IMR-90 (cell line): ENCODE measurements around the gene COLEC12. TPM values are rescaled to one million over a fixed set of nuclear protein-coding genes. Genes with fewer than 3 reads are reported as not detected.

Source experiments
- ATAC-seq: fragments of 200-7000 bp; cut with Tn5 transposase; 2 replicates; pipeline ENCODE4 v1.9.1; 2020; ENCODE audit warnings: low read depth, mild to moderate bottlenecking, moderate library complexity
- BruUV-seq: library from RNA; stranded (reverse); fragments of 400-500 nt; replicated peaks from 2 replicates; lab custom pipeline; 2021; lab: Mats Ljungman, UMichigan
- CTCF ChIA-PET: fragments of 300-600 bp; formaldehyde crosslinking; extraction: SDS; loops from one replicate; lab custom pipeline; 2021; ENCODE audit warnings: antibody characterized with exemption; lab: Yijun Ruan, JAX
- POLR2A ChIA-PET: fragments of 300-600 bp; sonication (Branson Sonifier 250); formaldehyde crosslinking; loops from one replicate; lab custom pipeline; 2022; ENCODE audit warnings: antibody characterized with exemption; ENCODE audit not compliant: unreplicated experiment; lab: Charles Lee
- DNase-seq: peaks from one replicate; pipeline ENCODE4 v3.0.0; 2013
- H2AFZ ChIP-seq: replicated peaks from 2 replicates; pipeline ENCODE3; 2013; ENCODE audit warnings: low read length, mild to moderate bottlenecking; ENCODE audit not compliant: poor library complexity
- H2AK5ac ChIP-seq: 2 replicates; pipeline ENCODE4 v1.6.1; 2013; ENCODE audit warnings: low read depth, low read length, inconsistent platforms
- H2AK9ac ChIP-seq: replicated peaks from 2 replicates; pipeline ENCODE3; 2013; ENCODE audit warnings: mild to moderate bottlenecking, low read depth, low read length, moderate library complexity; ENCODE audit not compliant: poor library complexity
- H2BK120ac ChIP-seq: 2 replicates; pipeline ENCODE4 v1.6.1; 2013; ENCODE audit warnings: low read depth, low read length, inconsistent platforms
- H2BK15ac ChIP-seq: 3 replicates; pipeline ENCODE4 v1.6.1; 2013; ENCODE audit warnings: low read depth, low read length, inconsistent platforms
- H2BK20ac ChIP-seq: 2 replicates; pipeline ENCODE4 v1.6.1; 2013; ENCODE audit warnings: low read depth, mild to moderate bottlenecking, inconsistent platforms, low read length, moderate library complexity
- H2BK5ac ChIP-seq: 2 replicates; pipeline ENCODE4 v1.6.1; 2013; ENCODE audit warnings: mild to moderate bottlenecking, low read depth, low read length, inconsistent platforms; ENCODE audit not compliant: poor library complexity, severe bottlenecking
- H3K14ac ChIP-seq: replicated peaks from 2 replicates; pipeline ENCODE4 v1.6.1; 2013; ENCODE audit warnings: low read depth, low read length, inconsistent platforms
- H3K18ac ChIP-seq: 2 replicates; pipeline ENCODE4 v1.6.1; 2013; ENCODE audit warnings: low read depth, low read length, control low read depth
- H3K23ac ChIP-seq: 2 replicates; pipeline ENCODE4 v1.6.1; 2013; ENCODE audit warnings: low read depth, low read length, inconsistent platforms
- H3K27ac ChIP-seq: 2 replicates; pipeline ENCODE4 v1.5.1; 2013; ENCODE audit warnings: mild to moderate bottlenecking, control low read depth, low read length; ENCODE audit not compliant: insufficient read depth
- H3K27me3 ChIP-seq: 2 replicates; pipeline ENCODE4 v1.6.1; 2013; ENCODE audit warnings: low read length; ENCODE audit not compliant: control insufficient read depth, insufficient read depth
- H3K36me3 ChIP-seq: 2 replicates; pipeline ENCODE4 v1.6.1; 2013; ENCODE audit warnings: low read length, mixed read lengths; ENCODE audit not compliant: control insufficient read depth, insufficient read depth
- H3K4ac ChIP-seq: 2 replicates; pipeline ENCODE4 v1.6.1; 2013; ENCODE audit warnings: low read depth, low read length, inconsistent platforms
- H3K4me1 ChIP-seq: 2 replicates; pipeline ENCODE4 v1.6.1; 2013; ENCODE audit warnings: low read length, mixed read lengths; ENCODE audit not compliant: control insufficient read depth, insufficient read depth
- H3K4me2 ChIP-seq: 2 replicates; pipeline ENCODE4 v1.6.1; 2013; ENCODE audit warnings: low read depth, mild to moderate bottlenecking, control low read depth, low read length, moderate library complexity
- H3K4me3 ChIP-seq: 2 replicates; pipeline ENCODE4 v1.5.1; 2013; ENCODE audit warnings: low read depth, mild to moderate bottlenecking, control low read depth, low read length, moderate library complexity; ENCODE audit not compliant: insufficient read depth
- H3K56ac ChIP-seq: 2 replicates; pipeline ENCODE4 v1.6.1; 2013; ENCODE audit warnings: low read length, inconsistent platforms; ENCODE audit not compliant: insufficient read depth; ENCODE audit errors: extremely low read depth
- H3K79me1 ChIP-seq, 2 experiments: 2 replicates each; pipeline ENCODE4 v1.6.1; 2013; ENCODE audit warnings: low read length in 2 of 2, inconsistent platforms in 1 of 2, low read depth in 1 of 2
- H3K9ac ChIP-seq: 2 replicates; pipeline ENCODE4 v1.6.1; 2013; ENCODE audit warnings: low read depth, low read length, control low read depth
- H3K9me1 ChIP-seq: 2 replicates; pipeline ENCODE4 v1.6.1; 2013; ENCODE audit warnings: low read length, inconsistent platforms; ENCODE audit not compliant: insufficient read depth
- H3K9me3 ChIP-seq: 2 replicates; pipeline ENCODE4 v1.6.1; 2013; ENCODE audit warnings: low read length; ENCODE audit not compliant: control insufficient read depth, insufficient read depth
- H4K20me1 ChIP-seq: 2 replicates; pipeline ENCODE4 v1.6.1; 2013; ENCODE audit warnings: low read length, inconsistent platforms; ENCODE audit not compliant: insufficient read depth
- H4K5ac ChIP-seq: 2 replicates; pipeline ENCODE4 v1.6.1; 2013; ENCODE audit warnings: mild to moderate bottlenecking, low read depth, low read length, control low read depth
- H4K8ac ChIP-seq, 2 experiments: 2 replicates each; pipeline ENCODE4 v1.6.1; 2013; ENCODE audit warnings: low read depth in 2 of 2, low read length in 2 of 2, control low read depth in 1 of 2, inconsistent platforms in 1 of 2
- H4K91ac ChIP-seq: 2 replicates; pipeline ENCODE4 v1.6.1; 2013; ENCODE audit warnings: low read depth, low read length, inconsistent platforms; ENCODE audit not compliant: insufficient read depth
- BHLHE40 ChIP-seq: fragments of 150-350 bp; IDR thresholded peaks from 2 replicates; pipeline ENCODE4 v1.6.1; 2016; ENCODE audit warnings: mild to moderate bottlenecking, low read depth, low read length
- CEBPB ChIP-seq: IDR thresholded peaks from 2 replicates; pipeline ENCODE4 v1.6.1; 2012; ENCODE audit warnings: low read depth, low read length, improper control_type of control experiment
- CHD1 ChIP-seq: IDR thresholded peaks from 2 replicates; pipeline ENCODE4 v1.6.1; 2012; ENCODE audit warnings: low read depth, low read length, improper control_type of control experiment
- FOS ChIP-seq: fragments of 150-350 bp; IDR thresholded peaks from 2 replicates; pipeline ENCODE4 v1.6.1; 2016; ENCODE audit warnings: low read depth, low read length
- MAFK ChIP-seq: IDR thresholded peaks from 2 replicates; pipeline ENCODE4 v1.6.1; 2012; ENCODE audit warnings: low read depth, low read length, improper control_type of control experiment
- MAZ ChIP-seq: IDR thresholded peaks from 2 replicates; pipeline ENCODE4 v1.6.1; 2012; ENCODE audit warnings: low read depth, mild to moderate bottlenecking, low read length, improper control_type of control experiment, moderate library complexity, borderline replicate concordance
- MXI1 ChIP-seq: IDR thresholded peaks from 2 replicates; pipeline ENCODE4 v1.6.1; 2012; ENCODE audit warnings: low read depth, mild to moderate bottlenecking, low read length, moderate library complexity, borderline replicate concordance
- NFE2L2 ChIP-seq: fragments of 150-350 bp; IDR thresholded peaks from 2 replicates; pipeline ENCODE4 v1.6.1; 2016; ENCODE audit warnings: low read depth, mild to moderate bottlenecking, low read length
- POLR2A ChIP-seq: IDR thresholded peaks from 2 replicates; pipeline ENCODE4 v1.6.1; 2012; ENCODE audit warnings: mild to moderate bottlenecking, low read depth, low read length
- RAD21 ChIP-seq: IDR thresholded peaks from 2 replicates; pipeline ENCODE4 v1.6.1; 2012; ENCODE audit warnings: low read length, improper control_type of control experiment
- RCOR1 ChIP-seq: IDR thresholded peaks from 2 replicates; pipeline ENCODE4 v1.6.1; 2012; ENCODE audit warnings: mild to moderate bottlenecking, low read length, improper control_type of control experiment; ENCODE audit not compliant: insufficient replicate concordance
- RFX5 ChIP-seq: IDR thresholded peaks from 2 replicates; pipeline ENCODE4 v1.8.0; 2012; ENCODE audit warnings: low read depth, mild to moderate bottlenecking, low read length, moderate library complexity
- SMC3 ChIP-seq: fragments of 150-350 bp; IDR thresholded peaks from 2 replicates; pipeline ENCODE4 v1.6.1; 2016; ENCODE audit warnings: low read depth, mild to moderate bottlenecking, antibody characterized with exemption, low read length, moderate library complexity
- WGBS, 2 experiments: methylation state at CpG; one replicate each; pipeline versions ENCODE4 v1.1.5 to v1.1.7; 2013; ENCODE audit warnings: missing lambda C conversion rate in 2 of 2; ENCODE audit not compliant: insufficient read length in 1 of 2; ENCODE audit errors: extremely low coverage in 2 of 2; 5-methylcytosine and 5-hydroxymethylcytosine counted together
- dilution Hi-C: fragments of 300-500 bp; cut with HindIII; formaldehyde crosslinking; loops from one replicate; pipeline ENCODE4 v1.14.3; 2018; ENCODE audit warnings: low sequenced_read_pairs; ENCODE audit not compliant: unreplicated experiment
- in situ Hi-C: fragments of 300-500 bp; cut with MboI; formaldehyde crosslinking; loops from 3 replicates; pipeline ENCODE4 v1.14.3; 2019; ENCODE audit warnings: low sequenced_read_pairs, inconsistent platforms, mixed read lengths
- intact Hi-C: fragments of 100-400 bp; cut with micrococcal nuclease; formaldehyde crosslinking; loops from 2 replicates; pipeline ENCODE4 v1.10.0; 2022
- polyA plus RNA-seq, 3 experiments: library from polyadenylated mRNA; depleted of rRNA; stranded (reverse); fragments of >200 nt; gene quantifications; 2 replicates each; pipeline ENCODE4 v1.2.3, GENCODE V29; 2012; ENCODE audit warnings: low replicate concordance in 1 of 3
- total RNA-seq: library from RNA; depleted of rRNA; stranded (reverse); fragments of >200 nt; gene quantifications from 2 replicates; pipeline ENCODE4 v1.2.3, GENCODE V29; 2012
- TF ChIP-seq, protein P1 (sequence below): conservative IDR thresholded peaks from 2 replicates; pipeline ENCODE4 v1.5.1; 2012; ENCODE audit warnings: mild to moderate bottlenecking, low read depth, low read length, improper control_type of control experiment
- TF ChIP-seq, protein P2 (sequence below): fragments of 150-350 bp; IDR thresholded peaks from 2 replicates; pipeline ENCODE4 v1.6.1; 2017; ENCODE audit warnings: mild to moderate bottlenecking, antibody characterized with exemption, low read length, low read depth
- TF ChIP-seq, protein P3 (sequence below): fragments of 150-350 bp; IDR thresholded peaks from 2 replicates; pipeline ENCODE4 v1.6.1; 2016; ENCODE audit warnings: low read depth, mild to moderate bottlenecking, low read length, moderate library complexity, borderline replicate concordance

Gene COLEC12
- total and polyA plus RNA-seq, 2 of the 4 experiments (the other 2 are of a cell fraction) = 1.0 to 2.3 TPM

DNA sequence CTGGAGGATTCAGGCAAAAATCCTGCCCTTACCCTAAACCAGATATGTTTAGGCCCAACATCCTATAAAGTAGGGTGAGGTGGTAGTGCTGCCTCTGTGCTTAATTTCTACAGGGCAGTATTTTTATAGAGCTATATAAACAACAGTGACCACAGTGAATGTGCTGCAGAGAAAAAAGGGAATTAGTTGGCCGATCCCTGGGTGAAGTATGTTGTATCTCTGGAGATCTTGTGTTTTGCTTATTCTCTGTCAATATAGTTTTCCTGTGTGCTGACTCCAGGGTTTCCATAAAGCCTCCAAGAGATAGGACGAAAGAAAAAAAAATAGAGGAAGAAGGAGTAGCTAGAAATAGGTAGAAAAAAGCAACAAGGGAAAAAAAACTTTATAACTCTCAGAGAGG, 143.7 kb downstream of the COLEC12 start:
- Histone ChIP-seq H3K36me3 (no peaks in the 10 kb centered on the region), H3K4ac (no peak overlapping the region), H3K18ac (no peak overlapping the region), H3K4me1 (no peaks in the 10 kb centered on the region; the same call in 1 of the 2 replicates), H3K9ac (no peak overlapping the region), H2BK15ac (no peak overlapping the region), H3K14ac (no peak overlapping the region), H4K20me1 (no peaks in the 10 kb centered on the region), H2BK5ac (no peak overlapping the region), H3K9me3 (no peaks in the 10 kb centered on the region), H3K79me1 (no peaks in the 10 kb centered on the region), H4K91ac (no peak overlapping the region), H3K4me2 (no peak overlapping the region), H3K4me3 (no peak overlapping the region), H3K56ac (no peak overlapping the region), H4K5ac (no peak overlapping the region), H3K27ac (no peak overlapping the region), H4K8ac (no peak overlapping the region), H2AK9ac (no peak overlapping the region), H3K27me3 (peaks cover 13% of the 10 kb centered on the region), H2BK120ac (no peak overlapping the region), H3K9me1 (0 out of 2 replicates have a peak, but pooled peaks cover 2% of the 10 kb centered on the region), H2BK20ac (no peak overlapping the region), H3K23ac (no peak overlapping the region), H2AK5ac (no peak overlapping the region), H2AFZ (no peak overlapping the region)
- DNase-seq (peak; percentile 12), ATAC-seq (peak; percentile 57)
- no TSS peak for BruUV-seq
- CTCF ChIA-PET = no interaction called here
- in situ Hi-C loops (no loop called here), dilution Hi-C loops (no loop called here), intact Hi-C loops (no loop called here)
- POLR2A ChIA-PET = no interaction called here
- TF ChIP-seq POLR2A (no peak), RFX5 (no peak), RCOR1 (no peak), MAFK (no peak), MAZ (no peak), FOS (no peak), RAD21 (no peak), CHD1 (no peak), SMC3 (no peak), NFE2L2 (no peak), BHLHE40 (no peak), CEBPB (no peak), MXI1 (no peak)
- TF ChIP-seq, protein P1, sequence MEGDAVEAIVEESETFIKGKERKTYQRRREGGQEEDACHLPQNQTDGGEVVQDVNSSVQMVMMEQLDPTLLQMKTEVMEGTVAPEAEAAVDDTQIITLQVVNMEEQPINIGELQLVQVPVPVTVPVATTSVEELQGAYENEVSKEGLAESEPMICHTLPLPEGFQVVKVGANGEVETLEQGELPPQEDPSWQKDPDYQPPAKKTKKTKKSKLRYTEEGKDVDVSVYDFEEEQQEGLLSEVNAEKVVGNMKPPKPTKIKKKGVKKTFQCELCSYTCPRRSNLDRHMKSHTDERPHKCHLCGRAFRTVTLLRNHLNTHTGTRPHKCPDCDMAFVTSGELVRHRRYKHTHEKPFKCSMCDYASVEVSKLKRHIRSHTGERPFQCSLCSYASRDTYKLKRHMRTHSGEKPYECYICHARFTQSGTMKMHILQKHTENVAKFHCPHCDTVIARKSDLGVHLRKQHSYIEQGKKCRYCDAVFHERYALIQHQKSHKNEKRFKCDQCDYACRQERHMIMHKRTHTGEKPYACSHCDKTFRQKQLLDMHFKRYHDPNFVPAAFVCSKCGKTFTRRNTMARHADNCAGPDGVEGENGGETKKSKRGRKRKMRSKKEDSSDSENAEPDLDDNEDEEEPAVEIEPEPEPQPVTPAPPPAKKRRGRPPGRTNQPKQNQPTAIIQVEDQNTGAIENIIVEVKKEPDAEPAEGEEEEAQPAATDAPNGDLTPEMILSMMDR = no peak
- TF ChIP-seq, protein P2, sequence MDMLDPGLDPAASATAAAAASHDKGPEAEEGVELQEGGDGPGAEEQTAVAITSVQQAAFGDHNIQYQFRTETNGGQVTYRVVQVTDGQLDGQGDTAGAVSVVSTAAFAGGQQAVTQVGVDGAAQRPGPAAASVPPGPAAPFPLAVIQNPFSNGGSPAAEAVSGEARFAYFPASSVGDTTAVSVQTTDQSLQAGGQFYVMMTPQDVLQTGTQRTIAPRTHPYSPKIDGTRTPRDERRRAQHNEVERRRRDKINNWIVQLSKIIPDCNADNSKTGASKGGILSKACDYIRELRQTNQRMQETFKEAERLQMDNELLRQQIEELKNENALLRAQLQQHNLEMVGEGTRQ = no peak
- TF ChIP-seq, protein P3, sequence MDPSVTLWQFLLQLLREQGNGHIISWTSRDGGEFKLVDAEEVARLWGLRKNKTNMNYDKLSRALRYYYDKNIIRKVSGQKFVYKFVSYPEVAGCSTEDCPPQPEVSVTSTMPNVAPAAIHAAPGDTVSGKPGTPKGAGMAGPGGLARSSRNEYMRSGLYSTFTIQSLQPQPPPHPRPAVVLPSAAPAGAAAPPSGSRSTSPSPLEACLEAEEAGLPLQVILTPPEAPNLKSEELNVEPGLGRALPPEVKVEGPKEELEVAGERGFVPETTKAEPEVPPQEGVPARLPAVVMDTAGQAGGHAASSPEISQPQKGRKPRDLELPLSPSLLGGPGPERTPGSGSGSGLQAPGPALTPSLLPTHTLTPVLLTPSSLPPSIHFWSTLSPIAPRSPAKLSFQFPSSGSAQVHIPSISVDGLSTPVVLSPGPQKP = no peak
- WGBS, 2 experiments = no CpG with 5 or more reads among the region's 2 CpGs
